HepG2 (cell line): ENCODE measurements around the gene ITPR1. TPM values are rescaled to one million over a fixed set of nuclear protein-coding genes. Genes with fewer than 3 reads are reported as not detected.

ENCODE experiments used
- ATAC-seq: fragments of 200-7000 bp; cut with Tn5 transposase; 3 replicates; pipeline ENCODE4 v1.9.1; 2020; ENCODE audit warnings: mild to moderate bottlenecking, moderate library complexity
- BruUV-seq: library from RNA; stranded (reverse); fragments of 400-500 nt; replicated peaks from 2 replicates; lab custom pipeline; 2021; lab: Mats Ljungman, UMichigan
- CTCF ChIA-PET: fragments of 300-600 bp; formaldehyde crosslinking; extraction: SDS; loops from one replicate; lab custom pipeline; 2021; ENCODE audit warnings: low total read pairs, inconsistent platforms, low intra/inter-chr PET ratio; lab: Yijun Ruan, JAX
- POLR2A ChIA-PET: fragments of 350-600 bp; sonication (Branson Sonifier 250); formaldehyde crosslinking; loops from one replicate; lab custom pipeline; 2020; ENCODE audit warnings: antibody characterized with exemption, inconsistent platforms; lab: Yijun Ruan, JAX
- DNase-seq: peaks from one replicate; pipeline ENCODE4 v3.0.0-alpha.2; 2015; ENCODE audit warnings: low spot score
- FAIRE-seq: peaks from 3 replicates; lab custom pipeline; 2011; peaks lifted over from hg19 to GRCh38; lab: Jason Lieb, UNC
- H2AFZ ChIP-seq: one replicate; pipeline ENCODE4 v1.6.1; 2011; ENCODE audit warnings: low read length, inconsistent platforms
- H3K27ac ChIP-seq: fragments of 300-600 bp; 3 replicates; pipeline ENCODE4 v1.8.0; 2011; ENCODE audit warnings: mixed run types, mild to moderate bottlenecking, mixed read lengths, low read length, inconsistent platforms; ENCODE audit not compliant: insufficient read depth; ENCODE audit errors: extremely low read length
- H3K27me3 ChIP-seq, 2 experiments: fragments of 200-600 bp in 1 of 2; 2 replicates in 1 of 2; 3 replicates in 1 of 2; pipeline versions ENCODE4 v1.6.0 to v1.8.0; 2011; ENCODE audit warnings: low read length in 2 of 2, mild to moderate bottlenecking in 2 of 2, moderate library complexity in 2 of 2, inconsistent platforms in 1 of 2; ENCODE audit not compliant: insufficient read depth in 2 of 2, control insufficient read depth in 1 of 2
- H3K36me3 ChIP-seq, 2 experiments: fragments of 200-600 bp in 1 of 2; replicated peaks in 1 of 2; 2 replicates in 1 of 2; 3 replicates in 1 of 2; pipeline versions ENCODE4 v1.5.1 to v1.8.0; 2011; ENCODE audit warnings: low read length in 2 of 2, inconsistent platforms in 1 of 2; ENCODE audit not compliant: insufficient read depth in 2 of 2, control insufficient read depth in 1 of 2
- H3K4me1 ChIP-seq: 2 replicates; pipeline ENCODE4 v1.5.1; 2012; ENCODE audit warnings: low read length, inconsistent platforms; ENCODE audit not compliant: insufficient read depth
- H3K4me2 ChIP-seq: 2 replicates; pipeline ENCODE4 v1.6.0; 2011; ENCODE audit warnings: low read depth, low read length, inconsistent platforms
- H3K4me3 ChIP-seq, 3 experiments: fragments of 200-600 bp in 1 of 3; sonication (generic), shearing (Covaris generic) in 1 of 3; replicated peaks in 1 of 3; 2 replicates each; pipeline ENCODE4 v1.5.1; 2011 to 2016; ENCODE audit warnings: low read length in 3 of 3, inconsistent platforms in 2 of 3, low read depth in 2 of 3, mild to moderate bottlenecking in 2 of 3, control low read depth in 1 of 3, mixed read lengths in 1 of 3; ENCODE audit not compliant: insufficient read depth in 1 of 3
- H3K79me2 ChIP-seq: one replicate; pipeline ENCODE4 v1.6.1; 2011; ENCODE audit warnings: low read length, inconsistent platforms; ENCODE audit not compliant: insufficient read depth
- H3K9ac ChIP-seq: 2 replicates; pipeline ENCODE4 v1.6.0; 2011; ENCODE audit warnings: mild to moderate bottlenecking, low read depth, low read length, inconsistent platforms; ENCODE audit not compliant: insufficient read depth
- H3K9me3 ChIP-seq: 2 replicates; pipeline ENCODE4 v1.5.1; 2012; ENCODE audit warnings: mild to moderate bottlenecking, low read length
- H4K20me1 ChIP-seq: 2 replicates; pipeline ENCODE4 v1.6.0; 2011; ENCODE audit warnings: inconsistent platforms, mild to moderate bottlenecking, low read length, moderate library complexity; ENCODE audit not compliant: insufficient read depth
- HMGXB4 ChIP-seq, 2 experiments: sonication (generic) in 1 of 2; formaldehyde crosslinking in 1 of 2; IDR thresholded peaks; 2 replicates each; pipeline versions ENCODE4 v1.4.0 to v1.6.1; 2018 to 2020; ENCODE audit warnings: missing genetic modification reagents in 2 of 2, borderline replicate concordance in 1 of 2, low read depth in 1 of 2, mild to moderate bottlenecking in 1 of 2, missing biosample characterization in 1 of 2
- MAZ ChIP-seq, 2 experiments: sonication (generic) in 1 of 2; formaldehyde crosslinking in 1 of 2; IDR thresholded peaks; 2 replicates each; pipeline versions ENCODE4 v1.5.0 to v1.6.1; 2012 to 2020; ENCODE audit warnings: low read depth in 2 of 2, mild to moderate bottlenecking in 2 of 2, borderline replicate concordance in 1 of 2, improper control_type of control experiment in 1 of 2, low read length in 1 of 2, missing genetic modification reagents in 1 of 2, moderate library complexity in 1 of 2
- NBN ChIP-seq: fragments of 450-650 bp; conservative IDR thresholded peaks from 2 replicates; pipeline ENCODE4 v1.6.1; 2017
- NFIC ChIP-seq: IDR thresholded peaks from 2 replicates; pipeline ENCODE4 v1.6.1; 2012; ENCODE audit warnings: mild to moderate bottlenecking, low read length, inconsistent platforms
- PATZ1 ChIP-seq: sonication (generic); formaldehyde crosslinking; IDR thresholded peaks from 2 replicates; pipeline ENCODE4 v1.4.0; 2020; ENCODE audit warnings: missing genetic modification reagents
- SIX1 ChIP-seq: sonication (generic); formaldehyde crosslinking; IDR thresholded peaks from 2 replicates; pipeline ENCODE4 v1.4.0; 2020; ENCODE audit warnings: missing genetic modification reagents, borderline replicate concordance
- ZBTB43 ChIP-seq: sonication (generic); formaldehyde crosslinking; conservative IDR thresholded peaks from 2 replicates; pipeline ENCODE4 v1.4.0; 2020; ENCODE audit warnings: missing genetic modification reagents
- ZBTB8A ChIP-seq: sonication (generic); formaldehyde crosslinking; IDR thresholded peaks from 2 replicates; pipeline ENCODE4 v1.4.0; 2020; ENCODE audit warnings: mild to moderate bottlenecking, low read depth, missing genetic modification reagents, borderline replicate concordance
- ZFP37 ChIP-seq: sonication (generic); formaldehyde crosslinking; IDR thresholded peaks from 2 replicates; pipeline ENCODE4 v1.4.0; 2020; ENCODE audit warnings: missing genetic modification reagents, borderline replicate concordance
- ZNF34 ChIP-seq: sonication (generic); formaldehyde crosslinking; IDR thresholded peaks from 2 replicates; pipeline ENCODE4 v1.4.0; 2020; ENCODE audit warnings: mild to moderate bottlenecking, missing genetic modification reagents, borderline replicate concordance
- ZNF496 ChIP-seq: sonication (generic); formaldehyde crosslinking; IDR thresholded peaks from 2 replicates; pipeline ENCODE4 v1.8.1; 2023; ENCODE audit warnings: mild to moderate bottlenecking, moderate library complexity, missing genetic modification reagents; ENCODE audit not compliant: insufficient replicate concordance
- ZNF878 ChIP-seq: sonication (generic); formaldehyde crosslinking; IDR thresholded peaks from 2 replicates; pipeline ENCODE4 v1.8.1; 2023; ENCODE audit warnings: mild to moderate bottlenecking, missing genetic modification reagents, moderate library complexity
- ZNF879 ChIP-seq: sonication (generic); formaldehyde crosslinking; IDR thresholded peaks from 2 replicates; pipeline ENCODE4 v1.8.1; 2023; ENCODE audit warnings: missing genetic modification reagents
- WGBS: methylation state at CpG from one replicate; pipeline ENCODE4 v1.1.6; 2017; ENCODE audit warnings: low lambda C conversion rate; 5-methylcytosine and 5-hydroxymethylcytosine counted together
- in situ Hi-C: cut with HindIII; loops from 2 replicates; pipeline ENCODE4 v1.10.0; 2017; ENCODE audit warnings: low pct_unique_long_range_greater_than_20kb; ENCODE audit not compliant: extremely low pct_ligation_motif_present
- intact Hi-C: fragments of 100-400 bp; cut with micrococcal nuclease; formaldehyde crosslinking; loops from one replicate; pipeline ENCODE4 v1.10.0; 2022; ENCODE audit not compliant: unreplicated experiment
- polyA plus RNA-seq, 8 experiments: library from polyadenylated mRNA; depleted of rRNA in 3 of 8; stranded (reverse) in 7 of 8; unstranded in 1 of 8; fragments of >200 nt; fragmentation: Illumina TruSeq in 4 of 8; extraction: Trizol in 4 of 8; gene quantifications; 2 replicates each; pipeline versions ENCODE4 v1.2.1 to v1.2.3, GENCODE V29; 2011 to 2016; ENCODE audit warnings: low read depth in 4 of 8, missing spikeins in 1 of 8, mixed read lengths in 1 of 8; ENCODE audit not compliant: insufficient read depth in 1 of 8
- total RNA-seq, 5 experiments: library from RNA; depleted of rRNA; stranded (reverse); fragments of >200 nt; fragmentation: Illumina TruSeq; extraction: Trizol; gene quantifications; 2 replicates each; pipeline ENCODE4 v1.2.3, GENCODE V29; 2016; ENCODE audit warnings: low read depth in 1 of 5

Gene ITPR1
- total and polyA plus RNA-seq, 2 of the 13 experiments (the other 11 are each of a cell fraction or from before 2014, with no cell fraction given) = 10.0 to 11.4 TPM

GRCh38 chr3:4855676-4856075 is 362.5 kb downstream of the ITPR1 start:
- H2AFZ ChIP-seq = no peak overlapping the region
- intact Hi-C loops = no loop called here
- H3K4me3 ChIP-seq = no peak overlapping the region
- H3K9ac ChIP-seq = no peak overlapping the region
- FAIRE-seq (no peak), ATAC-seq (no peak)
- no peaks in the 10 kb centered on the region for H3K36me3 ChIP-seq
- no TSS peak for BruUV-seq
- H3K27ac ChIP-seq = no peak overlapping the region
- ChIA-PET CTCF (no interaction called here), POLR2A (no interaction called here)
- WGBS = 43% methylated on average over 4 of the region's 5 CpGs
- no peaks in the 10 kb centered on the region; a peak in 1 of 5 replicates for H3K27me3 ChIP-seq
- TF ChIP-seq ZNF879 (CRISPR knock-in tag) (no peak), ZNF878 (CRISPR knock-in tag) (no peak), SIX1 (no peak), NBN (no peak), PATZ1 (no peak), ZFP37 (CRISPR knock-in tag) (no peak), ZBTB8A (CRISPR knock-in tag) (no peak), MAZ (IDR thresholded peaks at IDR 0.05; ENCODE audit: borderline replicate concordance, low read depth, low read length) (no peak), MAZ (CRISPR knock-in tag; IDR thresholded peaks at IDR 0.05; ENCODE audit: low read depth) (no peak), ZNF496 (CRISPR knock-in tag) (no peak), HMGXB4 (CRISPR knock-in tag; IDR thresholded peaks at IDR 0.05; ENCODE audit: borderline replicate concordance in 1 of 2, low read depth in 1 of 2) (no peak), ZNF34 (CRISPR knock-in tag) (no peak), NFIC (no peak), ZBTB43 (no peak)
- TF ChIP-seq, all 625 proteins: peak for 0
- Histone ChIP-seq H4K20me1 (no peaks in the 10 kb centered on the region), H3K79me2 (no peaks in the 10 kb centered on the region), H3K4me1 (peaks cover 11% of the 10 kb centered on the region; the same call in 1 of the 2 replicates), H3K4me2 (no peak overlapping the region), H3K9me3 (no peaks in the 10 kb centered on the region)
- no peak for DNase-seq
- in situ Hi-C loops = no loop called here
